ENCODE data around the gene FBLN5.
"Not testable (repeated sequence)": the region's sequence is repeated elsewhere in the genome, so short reads cannot be mapped to it uniquely, and the experiment has no call there.

- not testable (repeated sequence) for TF ChIP-seq CTCF, EP300, POLR2AphosphoS5, POLR2A (IDR thresholded peaks at IDR 0.05)
Measured at GRCh38 chr14:91897716-91898115, 49.8 kb downstream of the FBLN5 start.
